Ishikawa (cell line): Measurements from ENCODE around the gene DTWD1.

Experiments
- CEBPB ChIP-seq: IDR thresholded peaks from 2 replicates; pipeline ENCODE4 v1.6.1; 2012
- CREB1 ChIP-seq: IDR thresholded peaks from 2 replicates; pipeline ENCODE4 v1.6.1; 2012; ENCODE audit warnings: low read depth
- EGR1 ChIP-seq: IDR thresholded peaks from 2 replicates; pipeline ENCODE4 v1.6.1; 2012
- EP300 ChIP-seq: IDR thresholded peaks from 2 replicates; pipeline ENCODE4 v1.6.1; 2012; ENCODE audit warnings: borderline replicate concordance
- FOXM1 ChIP-seq: IDR thresholded peaks from 2 replicates; pipeline ENCODE4 v1.6.1; 2012; ENCODE audit warnings: low read depth, borderline replicate concordance
- NFIC ChIP-seq: IDR thresholded peaks from 2 replicates; pipeline ENCODE4 v1.6.1; 2012
- RAD21 ChIP-seq: IDR thresholded peaks from 2 replicates; pipeline ENCODE4 v1.6.1; 2012; ENCODE audit warnings: low read depth
- TAF1 ChIP-seq: IDR thresholded peaks from 2 replicates; pipeline ENCODE4 v1.6.1; 2012; ENCODE audit warnings: low read depth, mild to moderate bottlenecking
- TCF12 ChIP-seq: IDR thresholded peaks from 2 replicates; pipeline ENCODE4 v1.6.1; 2012; ENCODE audit warnings: low read depth
- TEAD4 ChIP-seq: IDR thresholded peaks from 2 replicates; pipeline ENCODE4 v1.6.1; 2012
- YY1 ChIP-seq: IDR thresholded peaks from 2 replicates; pipeline ENCODE4 v1.6.1; 2012; ENCODE audit warnings: low read depth
- ZBTB7A ChIP-seq: IDR thresholded peaks from 2 replicates; pipeline ENCODE4 v1.6.1; 2012; ENCODE audit warnings: low read depth
- TF ChIP-seq, protein P1 (sequence below): IDR thresholded peaks from 2 replicates; pipeline ENCODE4 v1.6.1; 2012
- TF ChIP-seq, protein P2 (sequence below): IDR thresholded peaks from 2 replicates; pipeline ENCODE4 v1.6.1; 2012
- TF ChIP-seq, protein P3 (sequence below): IDR thresholded peaks from 2 replicates; pipeline ENCODE4 v1.6.1; 2012; ENCODE audit warnings: low read depth, mild to moderate bottlenecking

The DTWD1 gene

DNA sequence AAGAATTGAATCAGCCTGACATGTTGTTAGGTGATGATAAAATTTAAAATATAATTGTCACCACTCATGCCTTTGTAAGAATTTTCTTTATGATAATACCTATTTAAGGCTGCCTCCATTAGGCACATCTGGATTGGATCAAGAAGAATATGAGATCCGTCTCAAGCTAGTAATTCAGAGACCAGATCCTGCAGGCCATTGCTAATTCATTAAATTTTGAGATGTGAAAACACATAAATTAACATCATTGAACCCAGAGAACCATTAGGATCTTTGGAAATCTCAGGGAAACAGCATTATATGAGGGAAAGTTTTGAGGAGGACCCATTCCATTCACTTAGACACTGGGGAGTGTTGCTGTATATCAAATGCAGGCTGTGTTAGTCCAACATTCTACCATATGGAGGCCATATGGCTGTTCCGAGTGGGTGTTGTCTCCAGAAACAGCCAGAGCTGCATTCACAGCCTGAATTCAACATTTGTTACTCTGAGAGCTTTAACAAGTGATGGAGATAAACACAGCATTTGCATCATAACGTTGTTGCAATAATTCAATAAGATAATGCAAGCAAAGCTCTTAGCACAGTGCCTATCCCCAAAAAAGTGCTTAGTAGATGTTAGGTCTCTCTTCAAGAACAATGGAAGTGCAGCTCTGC is 67.4 kb downstream of the DTWD1 start:
- no peak for TF ChIP-seq CREB1
- TF ChIP-seq, protein P1, sequence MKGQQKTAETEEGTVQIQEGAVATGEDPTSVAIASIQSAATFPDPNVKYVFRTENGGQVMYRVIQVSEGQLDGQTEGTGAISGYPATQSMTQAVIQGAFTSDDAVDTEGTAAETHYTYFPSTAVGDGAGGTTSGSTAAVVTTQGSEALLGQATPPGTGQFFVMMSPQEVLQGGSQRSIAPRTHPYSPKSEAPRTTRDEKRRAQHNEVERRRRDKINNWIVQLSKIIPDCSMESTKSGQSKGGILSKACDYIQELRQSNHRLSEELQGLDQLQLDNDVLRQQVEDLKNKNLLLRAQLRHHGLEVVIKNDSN: no peak
- no peak for TF ChIP-seq TCF12
- TF ChIP-seq, protein P2, sequence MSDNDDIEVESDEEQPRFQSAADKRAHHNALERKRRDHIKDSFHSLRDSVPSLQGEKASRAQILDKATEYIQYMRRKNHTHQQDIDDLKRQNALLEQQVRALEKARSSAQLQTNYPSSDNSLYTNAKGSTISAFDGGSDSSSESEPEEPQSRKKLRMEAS: no peak
- TF ChIP-seq YY1: no peak
- TF ChIP-seq EGR1: no peak
- TF ChIP-seq NFIC: no peak
- no peak for TF ChIP-seq CEBPB

DNA sequence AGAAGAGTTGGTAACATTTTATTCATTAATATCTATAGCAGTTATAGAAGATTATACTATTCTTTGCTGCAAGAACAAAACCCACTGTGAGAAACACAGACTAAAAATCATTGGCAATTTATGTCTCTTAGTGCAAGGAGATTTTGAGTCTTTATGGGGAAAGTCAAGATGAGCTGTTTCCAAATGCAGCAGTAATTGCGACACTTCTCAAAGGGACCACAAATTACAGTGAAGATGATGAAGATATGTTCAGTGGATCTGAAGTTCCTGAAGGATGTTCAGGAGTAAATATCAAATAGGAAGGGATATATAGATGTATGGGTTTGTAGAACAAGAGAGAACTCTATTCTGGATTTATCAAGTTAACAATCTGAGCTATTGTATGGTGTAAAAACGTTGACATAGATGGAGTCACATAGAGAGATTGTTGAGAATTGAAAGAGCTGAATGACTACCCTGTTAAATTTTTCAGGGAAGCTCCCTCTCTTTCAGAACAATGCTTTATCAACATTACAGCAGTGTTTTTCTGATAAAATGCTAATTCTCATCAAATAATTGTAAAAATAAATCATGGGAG is 71.8 kb downstream of the DTWD1 start:
- no peak for TF ChIP-seq TAF1
- no peak for TF ChIP-seq CEBPB
- TF ChIP-seq ZBTB7A: no peak

DNA sequence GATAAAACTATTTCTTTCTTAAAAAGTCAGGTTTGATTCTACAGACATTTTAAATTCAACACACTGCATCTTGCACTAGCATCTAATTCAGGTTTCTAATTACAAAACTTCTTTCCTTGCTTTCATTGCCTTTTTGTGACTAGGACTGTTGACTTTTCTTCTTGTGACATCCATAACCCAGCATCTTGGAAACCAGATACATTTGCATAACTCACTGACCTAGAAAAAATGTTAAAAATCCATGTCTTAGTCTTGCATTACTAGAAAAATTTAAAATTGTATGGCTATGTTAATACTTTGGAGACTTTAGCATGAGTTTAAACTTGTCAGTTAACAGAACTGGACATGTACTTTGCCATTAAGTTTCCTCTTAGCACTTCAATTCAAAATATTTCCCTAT is 72.7 kb downstream of the DTWD1 start:
- TF ChIP-seq, protein P1: no peak
- no peak for TF ChIP-seq NFIC
- TF ChIP-seq EP300: no peak
- TF ChIP-seq TCF12: no peak
- TF ChIP-seq CREB1: no peak

DNA sequence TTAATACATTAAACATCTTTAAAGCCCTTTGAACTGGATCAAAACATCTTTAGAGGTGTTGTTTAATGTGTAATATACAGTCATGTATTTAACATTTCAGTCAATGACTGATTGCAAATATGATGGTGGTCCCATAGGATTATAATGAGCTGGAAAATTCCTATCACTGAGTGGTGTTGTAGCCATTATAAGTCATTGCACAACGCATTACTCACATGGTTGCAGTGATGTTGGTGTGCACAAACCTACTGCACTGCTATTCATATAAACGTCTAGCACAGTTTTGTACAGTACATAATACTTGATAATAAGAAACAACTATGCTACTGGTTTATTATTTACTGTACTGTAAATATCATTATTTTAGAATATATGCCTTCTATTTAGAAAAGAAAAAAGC is 75.6 kb downstream of the DTWD1 start:
- TF ChIP-seq TEAD4 (no peak), EGR1 (no peak), TAF1 (no peak), FOXM1 (no peak), NFIC (no peak), RAD21 (no peak)
- TF ChIP-seq, protein P1: no peak
- TF ChIP-seq, protein P2: no peak
- TF ChIP-seq, protein P3, sequence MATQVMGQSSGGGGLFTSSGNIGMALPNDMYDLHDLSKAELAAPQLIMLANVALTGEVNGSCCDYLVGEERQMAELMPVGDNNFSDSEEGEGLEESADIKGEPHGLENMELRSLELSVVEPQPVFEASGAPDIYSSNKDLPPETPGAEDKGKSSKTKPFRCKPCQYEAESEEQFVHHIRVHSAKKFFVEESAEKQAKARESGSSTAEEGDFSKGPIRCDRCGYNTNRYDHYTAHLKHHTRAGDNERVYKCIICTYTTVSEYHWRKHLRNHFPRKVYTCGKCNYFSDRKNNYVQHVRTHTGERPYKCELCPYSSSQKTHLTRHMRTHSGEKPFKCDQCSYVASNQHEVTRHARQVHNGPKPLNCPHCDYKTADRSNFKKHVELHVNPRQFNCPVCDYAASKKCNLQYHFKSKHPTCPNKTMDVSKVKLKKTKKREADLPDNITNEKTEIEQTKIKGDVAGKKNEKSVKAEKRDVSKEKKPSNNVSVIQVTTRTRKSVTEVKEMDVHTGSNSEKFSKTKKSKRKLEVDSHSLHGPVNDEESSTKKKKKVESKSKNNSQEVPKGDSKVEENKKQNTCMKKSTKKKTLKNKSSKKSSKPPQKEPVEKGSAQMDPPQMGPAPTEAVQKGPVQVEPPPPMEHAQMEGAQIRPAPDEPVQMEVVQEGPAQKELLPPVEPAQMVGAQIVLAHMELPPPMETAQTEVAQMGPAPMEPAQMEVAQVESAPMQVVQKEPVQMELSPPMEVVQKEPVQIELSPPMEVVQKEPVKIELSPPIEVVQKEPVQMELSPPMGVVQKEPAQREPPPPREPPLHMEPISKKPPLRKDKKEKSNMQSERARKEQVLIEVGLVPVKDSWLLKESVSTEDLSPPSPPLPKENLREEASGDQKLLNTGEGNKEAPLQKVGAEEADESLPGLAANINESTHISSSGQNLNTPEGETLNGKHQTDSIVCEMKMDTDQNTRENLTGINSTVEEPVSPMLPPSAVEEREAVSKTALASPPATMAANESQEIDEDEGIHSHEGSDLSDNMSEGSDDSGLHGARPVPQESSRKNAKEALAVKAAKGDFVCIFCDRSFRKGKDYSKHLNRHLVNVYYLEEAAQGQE: no peak

DNA sequence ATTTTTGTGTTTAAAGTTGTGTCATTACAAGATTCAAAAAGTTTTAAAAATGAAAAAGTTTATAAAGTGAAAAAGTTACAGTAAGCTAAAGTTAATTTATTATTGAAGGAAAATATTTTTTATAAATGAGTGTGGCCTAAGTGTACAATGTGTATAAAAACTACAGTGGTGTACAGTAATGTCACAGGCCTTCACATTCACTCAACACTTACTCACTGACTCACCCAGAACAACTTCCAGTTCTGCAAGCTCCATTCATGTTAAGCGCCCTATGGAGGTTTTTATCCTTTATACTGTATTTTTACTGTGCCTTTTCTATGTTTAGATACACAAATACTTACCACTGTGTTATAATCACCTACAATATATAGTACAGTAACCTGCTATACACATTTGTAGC is 76.3 kb downstream of the DTWD1 start:
- no peak for TF ChIP-seq EP300
- no peak for TF ChIP-seq EGR1
- TF ChIP-seq CEBPB: no peak
- no peak for TF ChIP-seq TCF12
- no peak for TF ChIP-seq NFIC
